ENCODE data around the gene MEGF8.
"Not testable (repeated sequence)": the region's sequence is repeated elsewhere in the genome, so short reads cannot be mapped to it uniquely, and the experiment has no call there.

Gene MEGF8

DNA sequence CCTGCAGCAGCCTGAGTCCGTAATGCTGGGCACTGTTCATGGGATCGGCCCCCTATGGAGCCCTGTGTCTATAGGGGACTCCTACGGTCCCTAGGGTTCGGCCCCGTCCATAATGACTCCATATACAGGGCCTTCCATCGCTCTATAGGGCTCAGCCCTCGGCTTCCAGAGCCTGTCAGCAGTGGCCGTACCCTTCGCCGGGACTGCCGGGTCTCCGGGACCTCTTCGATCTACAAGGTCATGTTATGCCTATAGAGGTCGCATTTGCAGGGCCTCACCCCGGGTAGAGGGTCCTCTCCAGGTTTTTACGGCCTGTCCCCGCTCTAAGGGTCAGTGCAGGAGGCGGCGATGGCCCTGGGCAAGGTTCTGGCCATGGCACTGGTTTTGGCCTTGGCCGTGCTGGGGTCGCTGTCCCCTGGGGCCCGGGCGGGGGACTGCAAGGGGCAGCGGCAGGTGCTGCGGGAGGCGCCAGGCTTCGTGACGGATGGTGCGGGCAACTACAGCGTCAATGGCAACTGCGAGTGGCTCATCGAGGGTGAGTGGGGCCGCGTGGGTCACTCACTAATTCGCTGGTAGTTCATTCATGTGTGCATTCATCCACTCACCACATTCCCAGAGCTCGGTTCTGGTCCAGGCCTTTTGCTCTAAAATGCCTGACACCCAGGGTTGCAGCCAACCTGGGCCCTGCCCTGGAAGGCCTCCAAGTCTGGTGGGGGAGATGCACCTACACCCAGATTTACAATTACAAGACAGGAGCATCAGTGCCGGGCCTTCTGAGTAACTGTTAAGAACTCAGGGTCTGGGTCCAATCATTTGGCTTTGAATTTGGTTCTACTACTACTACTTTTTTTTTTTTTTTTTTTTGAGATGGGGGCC, 699 bp downstream of the MEGF8 start:
- DNase-seq (ENCODE audit: low read depth) = no peak
- peak overlapping the region; percentile 61 for H3K4me3 ChIP-seq (ENCODE audit: low read depth, low read length)
- TF ChIP-seq CTCF (IDR thresholded peaks at IDR 0.05; ENCODE audit: low read depth, low read length, missing control alignments) = peak; percentile 44

- TF ChIP-seq CTCF (IDR thresholded peaks at IDR 0.05; ENCODE audit: low read depth, low read length, missing control alignments) = no peak
- no peak overlapping the region; the same call in 1 of the 2 replicates for H3K4me3 ChIP-seq (ENCODE audit: low read depth, low read length)
- no peak for DNase-seq (ENCODE audit: low read depth)
Measured at GRCh38 chr19:42326969-42327368, 1.5 kb downstream of the MEGF8 start.

DNA sequence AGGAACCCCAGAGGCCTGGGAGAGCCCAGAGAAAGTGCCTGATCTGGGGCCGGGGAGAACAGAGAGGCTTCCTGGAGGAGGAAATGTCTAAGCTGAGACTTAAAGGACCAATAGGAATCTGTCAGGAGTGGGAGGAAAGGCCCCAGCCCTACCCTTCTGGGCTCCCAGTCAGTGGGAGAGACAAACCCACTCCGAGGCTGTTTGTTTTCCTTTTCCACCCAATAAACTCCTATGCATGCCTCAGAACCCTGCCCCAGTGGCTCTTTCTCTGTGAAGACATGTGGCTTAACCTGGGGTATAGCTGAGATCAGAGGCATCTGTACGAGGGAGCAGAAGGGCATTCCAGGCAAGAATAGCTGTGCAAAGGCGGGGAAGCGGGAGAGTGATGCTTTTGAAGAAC, 1.9 kb downstream of the MEGF8 start:
- H3K4me3 ChIP-seq (ENCODE audit: low read depth, low read length) = no peak overlapping the region
- TF ChIP-seq CTCF (IDR thresholded peaks at IDR 0.05; ENCODE audit: low read depth, low read length, missing control alignments) = no peak
- DNase-seq (ENCODE audit: low read depth) = no peak

DNA sequence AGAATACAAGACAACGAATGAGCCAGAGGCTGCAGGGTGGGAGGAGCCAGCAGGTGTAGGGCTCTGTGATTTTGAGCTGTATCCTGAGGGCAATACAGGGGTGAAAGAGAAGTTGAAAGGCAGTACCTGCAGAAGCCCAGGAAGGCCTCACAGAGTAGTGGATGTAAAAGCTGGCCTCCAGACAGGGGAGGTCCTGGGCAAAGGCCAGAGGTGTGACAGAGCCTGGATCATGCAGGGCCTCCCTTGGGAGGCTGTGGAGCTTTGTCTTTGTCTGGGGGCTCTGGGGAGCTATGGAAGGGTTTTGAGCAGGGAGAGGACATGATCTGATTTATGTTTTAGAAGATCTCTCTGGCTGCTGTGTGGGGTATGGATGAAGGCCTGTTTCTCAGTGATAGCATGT, 2.7 kb downstream of the MEGF8 start:
- no peak for TF ChIP-seq CTCF (IDR thresholded peaks at IDR 0.05; ENCODE audit: low read depth, low read length, missing control alignments)
- DNase-seq (ENCODE audit: low read depth) = no peak
- H3K4me3 ChIP-seq (ENCODE audit: low read depth, low read length) = no peak overlapping the region

GRCh38 chr19:42328854-42329253, 3.4 kb downstream of the MEGF8 start:
- DNase-seq (ENCODE audit: low read depth) = no peak
- no peak for TF ChIP-seq CTCF (IDR thresholded peaks at IDR 0.05; ENCODE audit: low read depth, low read length, missing control alignments)
- H3K4me3 ChIP-seq (ENCODE audit: low read depth, low read length) = no peak overlapping the region

DNA sequence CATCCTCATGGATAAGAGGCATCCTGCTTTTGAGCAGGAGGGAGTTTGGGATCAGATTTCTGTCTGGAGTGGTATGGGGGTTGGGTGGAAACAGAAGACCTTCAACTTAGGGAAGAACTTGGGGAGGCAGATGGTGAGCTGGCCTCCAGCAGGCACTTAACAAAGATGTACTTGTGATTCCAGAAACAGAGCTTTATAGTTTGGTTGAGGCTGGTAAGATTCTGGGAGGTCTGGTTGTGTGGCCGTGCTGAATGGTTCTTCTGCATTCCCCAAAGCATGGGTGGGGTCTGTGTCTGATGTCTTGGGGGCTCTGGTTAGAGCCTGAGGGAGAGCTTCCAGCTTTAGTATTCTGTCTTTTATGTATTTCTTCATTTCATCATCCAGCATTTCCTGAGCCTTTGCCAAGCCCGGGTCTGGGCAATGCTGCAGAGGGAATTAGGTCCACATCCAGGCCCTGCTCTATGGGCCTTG, 4.8 kb downstream of the MEGF8 start:
- DNase-seq (ENCODE audit: low read depth) = no peak
- H3K4me3 ChIP-seq (ENCODE audit: low read depth, low read length) = no peak overlapping the region
- no peak for TF ChIP-seq CTCF (IDR thresholded peaks at IDR 0.05; ENCODE audit: low read depth, low read length, missing control alignments)

DNA sequence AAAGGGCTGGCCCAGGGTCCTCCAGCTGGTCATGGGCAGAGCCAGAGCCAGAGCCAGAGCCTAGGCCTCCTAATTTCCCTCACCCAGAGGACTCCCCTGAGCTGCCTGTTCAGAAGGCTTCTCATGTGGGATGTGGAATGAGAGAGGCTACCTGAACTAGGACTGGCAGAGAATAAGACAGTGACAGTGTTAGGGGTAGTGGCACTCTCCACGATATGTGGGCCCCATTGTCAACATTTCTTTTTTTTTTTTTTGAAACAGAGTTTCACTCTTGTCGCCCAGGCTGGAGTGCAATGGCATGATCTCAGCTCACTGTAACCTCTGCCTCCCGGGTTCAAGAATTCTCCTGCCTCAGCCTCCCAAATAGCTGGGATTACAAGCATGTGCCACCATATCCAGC, 5.9 kb downstream of the MEGF8 start:
- not testable (repeated sequence) for DNase-seq (ENCODE audit: low read depth); H3K4me3 ChIP-seq (ENCODE audit: low read depth, low read length)

Data from GM12864 (cell line).